HepG2 (cell line): ENCODE results near the gene EEF1E1. TPM values are rescaled to one million over a fixed set of nuclear protein-coding genes. Genes with fewer than 3 reads are reported as not detected.

Experiments
- FOXO4 ChIP-seq: sonication (generic); formaldehyde crosslinking; conservative IDR thresholded peaks from 2 replicates; pipeline ENCODE4 v1.8.1; 2023; ENCODE audit warnings: missing genetic modification reagents
- HDAC6 ChIP-seq: fragments of 200-600 bp; sonication (generic); IDR thresholded peaks from 2 replicates; pipeline ENCODE4 v1.7.0; 2017; ENCODE audit warnings: mild to moderate bottlenecking, antibody characterized with exemption, low read length, low read depth
- MAFG ChIP-seq: sonication (generic); formaldehyde crosslinking; IDR thresholded peaks from 2 replicates; pipeline ENCODE4 v1.5.1; 2020; ENCODE audit warnings: mild to moderate bottlenecking, missing genetic modification reagents
- MZF1 ChIP-seq: sonication (generic); formaldehyde crosslinking; IDR thresholded peaks from 2 replicates; pipeline ENCODE4 v1.8.1; 2023; ENCODE audit warnings: mild to moderate bottlenecking, missing genetic modification reagents, borderline replicate concordance
- PHF5A ChIP-seq: IDR thresholded peaks from one replicate; pipeline ENCODE4 v1.6.1; 2018; ENCODE audit warnings: low read depth, missing genetic modification reagents; ENCODE audit not compliant: unreplicated experiment
- RARG ChIP-seq: sonication (generic); formaldehyde crosslinking; IDR thresholded peaks from 2 replicates; pipeline ENCODE4 v1.4.0; 2020; ENCODE audit warnings: low read depth, mild to moderate bottlenecking, missing genetic modification reagents
- REST ChIP-seq, 2 experiments: IDR thresholded peaks; 2 replicates each; pipeline ENCODE4 v1.6.1; 2011 to 2012; ENCODE audit warnings: low read length in 2 of 2, borderline replicate concordance in 1 of 2, low read depth in 1 of 2, mild to moderate bottlenecking in 1 of 2, moderate library complexity in 1 of 2
- SUZ12 ChIP-seq: fragments of 150-350 bp; IDR thresholded peaks from 2 replicates; pipeline ENCODE4 v1.6.1; 2014; ENCODE audit warnings: low read depth, low read length
- SYNCRIP ChIP-seq: fragments of 200-400 bp; formaldehyde crosslinking; IDR thresholded peaks from 2 replicates; pipeline ENCODE4 v1.6.1; 2018; ENCODE audit warnings: mild to moderate bottlenecking, low read depth, low read length; ENCODE audit not compliant: insufficient read depth
- TAF1 ChIP-seq: sonication (generic); formaldehyde crosslinking; IDR thresholded peaks from 2 replicates; pipeline ENCODE4 v1.4.0; 2020; ENCODE audit warnings: missing genetic modification reagents
- TP53 ChIP-seq: sonication (generic); formaldehyde crosslinking; conservative IDR thresholded peaks from 2 replicates; pipeline ENCODE4 v1.4.0; 2020; ENCODE audit warnings: missing genetic modification reagents
- ZBTB3 ChIP-seq: sonication (generic); formaldehyde crosslinking; IDR thresholded peaks from 2 replicates; pipeline ENCODE4 v1.4.0; 2020; ENCODE audit warnings: low read depth, mild to moderate bottlenecking, moderate library complexity, missing genetic modification reagents, borderline replicate concordance
- ZFP82 ChIP-seq: sonication (generic); formaldehyde crosslinking; IDR thresholded peaks from 2 replicates; pipeline ENCODE4 v1.5.1; 2020; ENCODE audit warnings: mild to moderate bottlenecking, missing genetic modification reagents, borderline replicate concordance
- ZNF12 ChIP-seq: sonication (generic); formaldehyde crosslinking; IDR thresholded peaks from 2 replicates; pipeline ENCODE4 v1.5.0; 2020; ENCODE audit warnings: missing genetic modification reagents
- ZNF362 ChIP-seq: sonication (generic); formaldehyde crosslinking; IDR thresholded peaks from 2 replicates; pipeline ENCODE4 v1.4.0; 2020; ENCODE audit warnings: missing genetic modification reagents, mild to moderate bottlenecking, borderline replicate concordance
- ZNF484 ChIP-seq: sonication (generic); formaldehyde crosslinking; IDR thresholded peaks from 2 replicates; pipeline ENCODE4 v1.5.1; 2020; ENCODE audit warnings: mild to moderate bottlenecking, low read depth, missing genetic modification reagents, borderline replicate concordance
- ZNF496 ChIP-seq: sonication (generic); formaldehyde crosslinking; IDR thresholded peaks from 2 replicates; pipeline ENCODE4 v1.8.1; 2023; ENCODE audit warnings: mild to moderate bottlenecking, moderate library complexity, missing genetic modification reagents; ENCODE audit not compliant: insufficient replicate concordance
- ZNF788 ChIP-seq: sonication (generic); formaldehyde crosslinking; IDR thresholded peaks from 2 replicates; pipeline ENCODE4 v1.5.0; 2020; ENCODE audit warnings: mild to moderate bottlenecking, missing genetic modification reagents, borderline replicate concordance
- ZNF850 ChIP-seq: sonication (generic); formaldehyde crosslinking; conservative IDR thresholded peaks from 2 replicates; pipeline ENCODE4 v1.9.0; 2021; ENCODE audit warnings: mild to moderate bottlenecking, missing genetic modification reagents
- polyA plus RNA-seq, 8 experiments: library from polyadenylated mRNA; depleted of rRNA in 3 of 8; stranded (reverse) in 7 of 8; unstranded in 1 of 8; fragments of >200 nt; fragmentation: Illumina TruSeq in 4 of 8; extraction: Trizol in 4 of 8; gene quantifications; 2 replicates each; pipeline versions ENCODE4 v1.2.1 to v1.2.3, GENCODE V29; 2011 to 2016; ENCODE audit warnings: low read depth in 4 of 8, missing spikeins in 1 of 8, mixed read lengths in 1 of 8; ENCODE audit not compliant: insufficient read depth in 1 of 8
- total RNA-seq, 5 experiments: library from RNA; depleted of rRNA; stranded (reverse); fragments of >200 nt; fragmentation: Illumina TruSeq; extraction: Trizol; gene quantifications; 2 replicates each; pipeline ENCODE4 v1.2.3, GENCODE V29; 2016; ENCODE audit warnings: low read depth in 1 of 5
- TF ChIP-seq, protein P1 (sequence below): sonication (generic); formaldehyde crosslinking; IDR thresholded peaks from 2 replicates; pipeline ENCODE4 v1.8.0; 2022; ENCODE audit warnings: mild to moderate bottlenecking, missing genetic modification reagents, borderline replicate concordance
- TF ChIP-seq, protein P2 (sequence below): sonication (generic); formaldehyde crosslinking; IDR thresholded peaks from 2 replicates; pipeline ENCODE4 v1.5.0; 2020; ENCODE audit warnings: missing genetic modification reagents

The EEF1E1 gene
- total and polyA plus RNA-seq, 2 of the 13 experiments (the other 11 are each of a cell fraction or from before 2014, with no cell fraction given): 128 to 188 TPM

DNA sequence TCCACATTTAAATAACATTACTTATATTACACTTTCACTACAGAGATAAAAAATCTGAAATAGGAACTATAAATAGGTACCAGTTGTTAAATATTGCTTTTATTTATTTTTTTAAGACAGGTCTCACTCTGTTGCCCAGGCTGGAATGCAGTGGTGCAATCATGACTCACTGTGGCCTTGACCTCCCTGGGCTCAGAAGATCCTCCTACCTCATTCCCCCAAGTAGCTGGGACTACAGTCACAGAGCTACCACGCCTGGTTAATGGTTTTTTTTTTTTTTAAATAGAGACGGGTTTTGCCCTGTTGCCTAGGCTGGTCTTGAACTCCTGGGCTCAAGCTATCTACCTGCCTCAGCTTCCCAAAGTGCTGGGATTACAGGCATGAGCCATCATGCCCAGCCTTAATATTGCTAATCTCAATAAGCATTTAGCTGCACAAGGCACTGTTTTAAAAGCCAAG, 17.3 kb downstream of the EEF1E1 start (continued):
- TF ChIP-seq MAFG (CRISPR knock-in tag) (no peak), ZFP82 (no peak), HDAC6 (no peak), MZF1 (CRISPR knock-in tag) (no peak; the same call in 1 of the 2 replicates), ZNF850 (no peak), ZBTB3 (CRISPR knock-in tag) (0 out of 2 replicates have a peak, but pooled peaks have one; percentile 28), ZNF496 (CRISPR knock-in tag) (no peak), ZNF12 (CRISPR knock-in tag) (peak; percentile 77; the same call in 1 of the 2 replicates), SYNCRIP (no peak), PHF5A (CRISPR knock-in tag) (peak; percentile 81), ZNF362 (CRISPR knock-in tag) (peak; percentile 99), SUZ12 (no peak), TP53 (CRISPR knock-in tag) (no peak), RARG (CRISPR knock-in tag) (no peak), FOXO4 (no peak), TAF1 (CRISPR knock-in tag) (no peak), ZNF788 (peak; percentile 89; the same call in 1 of the 2 replicates), REST (IDR thresholded peaks at IDR 0.05; ENCODE audit: borderline replicate concordance in 1 of 2, low read depth in 1 of 2, low read length in 2 of 2) (peak in 1 of 2 experiments; percentile 71; a peak in 1 of 4 replicates), ZNF484 (CRISPR knock-in tag) (no peak)
- TF ChIP-seq, protein P1, sequence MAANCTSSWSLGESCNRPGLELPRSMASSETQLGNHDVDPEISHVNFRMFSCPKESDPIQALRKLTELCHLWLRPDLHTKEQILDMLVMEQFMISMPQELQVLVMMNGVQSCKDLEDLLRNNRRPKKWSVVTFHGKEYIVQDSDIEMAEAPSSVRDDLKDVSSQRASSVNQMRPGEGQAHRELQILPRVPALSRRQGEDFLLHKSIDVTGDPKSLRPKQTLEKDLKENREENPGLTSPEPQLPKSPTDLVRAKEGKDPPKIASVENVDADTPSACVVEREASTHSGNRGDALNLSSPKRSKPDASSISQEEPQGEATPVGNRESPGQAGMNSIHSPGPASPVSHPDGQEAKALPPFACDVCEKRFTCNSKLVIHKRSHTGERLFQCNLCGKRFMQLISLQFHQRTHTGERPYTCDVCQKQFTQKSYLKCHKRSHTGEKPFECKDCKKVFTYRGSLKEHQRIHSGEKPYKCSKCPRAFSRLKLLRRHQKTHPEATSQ (CRISPR knock-in tag): no peak; the same call in 1 of the 2 replicates
- TF ChIP-seq, protein P2, sequence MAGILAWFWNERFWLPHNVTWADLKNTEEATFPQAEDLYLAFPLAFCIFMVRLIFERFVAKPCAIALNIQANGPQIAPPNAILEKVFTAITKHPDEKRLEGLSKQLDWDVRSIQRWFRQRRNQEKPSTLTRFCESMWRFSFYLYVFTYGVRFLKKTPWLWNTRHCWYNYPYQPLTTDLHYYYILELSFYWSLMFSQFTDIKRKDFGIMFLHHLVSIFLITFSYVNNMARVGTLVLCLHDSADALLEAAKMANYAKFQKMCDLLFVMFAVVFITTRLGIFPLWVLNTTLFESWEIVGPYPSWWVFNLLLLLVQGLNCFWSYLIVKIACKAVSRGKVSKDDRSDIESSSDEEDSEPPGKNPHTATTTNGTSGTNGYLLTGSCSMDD (CRISPR knock-in tag): no peak
